GM19372 (cell line): ENCODE results near the gene TNS4.

ENCODE experiments used
- ATAC-seq: cut with Tn5 transposase; IDR thresholded peaks from one replicate; pipeline ENCODE4 v1.9.1; 2021; ENCODE audit warnings: mild to moderate bottlenecking, low read depth, moderate library complexity; ENCODE audit not compliant: unreplicated experiment

Gene TNS4

GRCh38 chr17:40517286-40517662, 15.9 kb upstream of the TNS4 start:
- ATAC-seq, result no peak

- ATAC-seq, result no peak
Observed at GRCh38 chr17:40516581-40517285, 15.3 kb upstream of the TNS4 start.

- no peak for ATAC-seq
Observed at GRCh38 chr17:40515491-40516041, 14.1 kb upstream of the TNS4 start.

GRCh38 chr17:40515011-40515410, 13.6 kb upstream of the TNS4 start:
- no peak for ATAC-seq

- no peak for ATAC-seq
Observed at GRCh38 chr17:40514013-40514875, 12.8 kb upstream of the TNS4 start.

- no peak for ATAC-seq
Observed at GRCh38 chr17:40511667-40512220, 10.3 kb upstream of the TNS4 start.

- no peak for ATAC-seq
Observed at GRCh38 chr17:40511136-40511535, 9.7 kb upstream of the TNS4 start.

- ATAC-seq, result no peak
Observed at GRCh38 chr17:40510328-40510648, 8.9 kb upstream of the TNS4 start.

- no peak for ATAC-seq
Observed at GRCh38 chr17:40509626-40510327, 8.4 kb upstream of the TNS4 start.

- no peak for ATAC-seq
Observed at GRCh38 chr17:40506786-40507185, 5.4 kb upstream of the TNS4 start.

GRCh38 chr17:40503154-40503553, 1.7 kb upstream of the TNS4 start:
- no peak for ATAC-seq

- no peak for ATAC-seq
Observed at GRCh38 chr17:40502716-40503115, 1.3 kb upstream of the TNS4 start.

- no peak for ATAC-seq
Observed at GRCh38 chr17:40500709-40501108, 714 bp downstream of the TNS4 start.

GRCh38 chr17:40500190-40500589, 1.2 kb downstream of the TNS4 start:
- ATAC-seq, result no peak

- ATAC-seq, result no peak
Observed at GRCh38 chr17:40499551-40500189, 1.8 kb downstream of the TNS4 start.

GRCh38 chr17:40498281-40499084, 2.9 kb downstream of the TNS4 start:
- no peak for ATAC-seq

- no peak for ATAC-seq
Observed at GRCh38 chr17:40497695-40498094, 3.7 kb downstream of the TNS4 start.

GRCh38 chr17:40496634-40497420, 4.6 kb downstream of the TNS4 start:
- ATAC-seq, result no peak

- ATAC-seq, result no peak
Observed at GRCh38 chr17:40496170-40496569, 5.3 kb downstream of the TNS4 start.
